HTR-8/SVneo (cell line): Measurements from ENCODE around the gene ASB7.

Experiments
- DNase-seq: peaks from one replicate; pipeline ENCODE4 v3.0.0; 2011; ENCODE audit warnings: low spot score, mixed read lengths; ENCODE audit not compliant: insufficient read length
- FAIRE-seq: peaks from 2 replicates; lab custom pipeline; 2011; peaks lifted over from hg19 to GRCh38; lab: Jason Lieb, UNC

ASB7 gene

GRCh38 chr15:100680726-100681125 is 78.3 kb downstream of the ASB7 start:
- DNase-seq = no peak
- FAIRE-seq = no peak

DNA sequence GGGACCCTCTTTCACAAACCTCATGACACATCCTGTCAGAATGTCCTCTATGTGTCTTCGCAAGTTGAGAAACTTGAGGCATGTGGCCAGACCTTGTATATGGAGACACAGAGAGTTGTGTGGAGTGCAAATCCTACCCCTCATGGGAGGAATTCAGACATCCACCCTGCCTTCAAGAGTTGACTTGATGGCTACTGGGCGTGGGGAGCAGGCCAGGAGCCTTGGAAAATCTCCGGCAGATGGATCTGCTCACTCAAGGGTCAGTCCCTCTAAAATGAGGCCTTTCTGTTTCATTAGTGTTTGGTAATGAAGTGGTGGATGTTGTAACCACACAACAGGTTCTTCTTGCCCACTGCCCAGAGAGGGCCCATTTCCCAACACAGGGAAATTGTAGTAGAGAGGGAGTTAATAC is 79.0 kb downstream of the ASB7 start:
- FAIRE-seq = no peak

DNA sequence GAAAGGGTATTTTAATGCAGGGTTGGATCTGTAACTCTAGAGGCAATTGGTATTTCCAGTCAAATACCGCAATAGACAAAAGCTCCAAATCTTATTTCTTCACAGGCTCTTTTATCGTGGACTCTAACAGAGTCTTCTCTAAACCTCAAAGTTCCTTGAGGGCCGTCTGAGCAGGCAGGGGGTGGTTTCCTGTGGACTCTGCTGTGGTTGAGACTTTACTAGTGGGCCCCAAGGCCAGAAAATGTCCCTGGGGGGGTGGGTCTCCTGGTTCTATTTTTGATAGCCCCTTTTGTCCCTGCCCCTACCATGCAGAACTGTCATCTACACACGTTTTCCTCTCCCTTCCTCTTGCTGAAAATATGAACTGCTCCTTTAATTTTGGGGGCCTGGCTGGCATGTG is 80.1 kb downstream of the ASB7 start:
- DNase-seq = no peak
- no peak for FAIRE-seq

More for the DNA sequence above, 79.0 kb downstream of the ASB7 start:
- no peak for DNase-seq

DNA sequence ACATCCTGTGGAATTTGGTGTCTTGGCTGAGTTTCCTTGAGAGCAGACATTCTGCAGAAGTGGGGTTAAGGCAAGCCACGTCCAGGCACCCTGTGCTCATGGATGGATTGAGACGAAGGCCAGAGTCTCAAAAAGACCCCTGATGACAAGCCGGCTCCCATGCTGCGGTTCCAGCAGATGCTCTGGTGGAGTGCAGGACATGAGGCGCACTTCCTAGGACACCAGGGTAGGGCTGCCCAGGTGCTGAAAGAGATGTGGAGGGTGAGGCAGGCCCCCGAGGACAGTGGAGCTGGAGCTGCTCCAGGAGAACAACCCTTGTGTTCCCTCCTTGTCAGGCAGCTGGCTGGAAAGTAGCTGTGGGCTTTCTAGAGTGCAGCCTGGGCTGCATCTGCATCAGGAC is 81.0 kb downstream of the ASB7 start:
- FAIRE-seq = no peak
- no peak for DNase-seq

- no peak for DNase-seq
- FAIRE-seq = no peak
These were observed 82.2 kb downstream of the ASB7 start for GRCh38 chr15:100684591-100684990.

DNA sequence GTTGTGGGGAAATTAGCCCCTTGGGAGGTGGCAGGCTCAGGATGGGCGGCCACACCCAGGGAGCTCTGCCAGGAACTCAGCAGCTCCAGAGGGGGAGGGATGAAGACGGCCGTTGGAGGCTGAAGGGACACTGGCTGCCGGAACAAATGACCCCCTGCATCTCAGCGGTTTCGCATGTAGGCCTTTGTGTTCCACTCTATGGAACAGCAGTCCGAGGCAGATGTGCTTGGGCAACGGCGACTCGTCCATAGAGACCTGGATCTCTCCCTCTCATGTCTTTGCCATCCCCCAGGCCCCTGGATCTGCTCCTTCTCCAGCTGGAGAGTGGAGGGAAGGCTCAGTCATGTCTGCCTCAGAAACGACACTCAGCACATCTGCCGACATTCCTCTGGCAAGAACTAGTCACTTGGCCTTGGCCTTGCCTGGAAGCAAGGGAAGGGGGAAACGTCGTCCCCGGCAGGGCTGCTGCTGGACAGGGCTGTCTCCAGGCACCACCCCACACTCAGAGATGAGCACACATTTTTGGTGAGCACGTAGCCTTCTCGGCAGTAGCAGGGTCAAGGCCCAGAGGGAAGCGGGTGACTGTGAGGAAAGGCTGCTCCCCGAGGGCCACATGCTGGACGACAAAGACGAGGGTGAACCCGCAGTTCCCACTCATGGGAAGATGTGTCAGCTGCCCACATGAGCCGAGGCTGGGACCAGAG is 83.8 kb downstream of the ASB7 start:
- peak; percentile 68 for FAIRE-seq
- DNase-seq = no peak

DNA sequence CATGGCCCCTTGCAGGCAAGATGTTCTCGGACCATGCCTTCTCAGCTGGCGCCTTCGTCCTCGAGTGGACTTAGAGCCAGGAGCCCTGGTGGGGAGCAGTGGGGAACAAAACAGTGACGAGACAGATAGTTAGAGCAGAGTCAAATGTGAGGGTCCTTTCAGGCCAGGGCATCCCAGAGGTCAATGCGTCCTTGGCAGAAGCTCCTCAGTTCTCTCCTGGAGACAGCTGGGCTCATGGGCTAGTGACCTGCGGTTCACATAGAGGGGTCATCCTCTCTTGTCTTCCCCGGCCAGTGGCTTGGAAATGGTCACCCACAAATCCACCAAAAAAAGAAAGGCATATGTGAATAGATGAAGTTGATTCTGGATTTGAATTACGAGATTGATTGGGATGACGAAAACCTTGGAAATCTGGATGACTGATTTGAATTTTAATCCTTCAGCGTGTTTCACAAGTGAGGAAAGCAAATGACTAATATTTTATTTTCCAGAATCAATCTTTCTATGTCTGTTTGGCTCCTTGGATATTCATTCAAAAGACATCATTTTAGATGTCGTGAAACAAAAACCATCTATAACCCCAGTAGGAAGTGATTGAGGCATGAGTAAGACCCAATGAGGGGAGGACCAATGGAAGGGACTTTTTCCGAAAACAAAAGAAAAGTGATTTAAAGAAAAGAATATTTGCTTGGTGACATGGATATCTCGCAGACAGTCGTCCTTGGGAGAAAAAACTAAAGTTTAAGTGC is 84.5 kb downstream of the ASB7 start:
- FAIRE-seq (no peak), DNase-seq (peak; percentile 25)

- no peak for FAIRE-seq
These were observed 85.3 kb downstream of the ASB7 start for GRCh38 chr15:100687582-100688141.

GRCh38 chr15:100688549-100689120 is 86.2 kb downstream of the ASB7 start:
- DNase-seq = no peak
- no peak for FAIRE-seq

More at GRCh38 chr15:100687582-100688141, 85.3 kb downstream of the ASB7 start:
- DNase-seq = peak; percentile 31

GRCh38 chr15:100689131-100689899 is 86.9 kb downstream of the ASB7 start:
- FAIRE-seq = no peak
- DNase-seq = no peak

GRCh38 chr15:100690032-100690794 is 87.8 kb downstream of the ASB7 start:
- no peak for FAIRE-seq
- no peak for DNase-seq

- FAIRE-seq (no peak), DNase-seq (no peak)
These were observed 88.4 kb downstream of the ASB7 start for GRCh38 chr15:100690795-100691158.

DNA sequence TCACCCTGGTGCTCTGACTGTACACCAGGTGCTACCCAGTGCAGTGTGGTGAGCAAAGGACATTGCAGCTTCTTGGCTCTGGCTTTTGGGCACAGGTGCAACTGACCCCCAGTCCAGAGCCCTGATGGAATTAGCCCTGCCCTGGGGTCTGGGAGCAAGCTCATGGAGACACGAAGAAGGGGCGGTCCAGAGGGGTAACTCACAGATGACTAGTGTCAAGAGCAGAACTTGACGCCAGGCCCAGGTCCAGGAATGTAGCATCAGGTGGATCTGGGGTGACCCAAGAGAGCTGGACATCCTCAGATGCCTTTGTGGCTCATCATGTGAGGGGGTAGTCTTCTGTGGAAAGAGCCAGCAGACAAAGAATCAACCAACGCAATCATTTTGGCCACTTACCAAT is 88.9 kb downstream of the ASB7 start:
- no peak for FAIRE-seq
- no peak for DNase-seq

DNA sequence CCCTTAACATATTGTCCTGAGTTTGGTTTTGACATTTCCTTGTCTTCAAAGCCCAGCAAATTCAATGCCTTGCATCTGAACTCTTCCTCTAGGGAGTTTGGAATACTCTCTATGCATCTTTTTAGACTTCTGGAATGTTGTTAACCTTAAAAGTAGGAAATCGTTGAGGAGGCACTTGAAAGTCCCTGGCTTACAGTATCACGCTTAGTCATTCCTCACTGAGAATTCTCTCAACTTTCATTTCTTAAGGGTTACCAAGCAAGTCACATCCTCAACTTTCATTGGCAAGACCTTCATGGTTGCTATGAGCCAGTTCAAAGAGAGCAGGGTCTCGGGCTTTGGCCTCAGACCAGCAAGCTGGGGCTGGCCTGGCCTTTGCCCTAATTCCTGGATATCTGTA is 89.9 kb downstream of the ASB7 start:
- DNase-seq (no peak), FAIRE-seq (no peak)

- DNase-seq (no peak), FAIRE-seq (no peak)
These were observed 90.3 kb downstream of the ASB7 start for GRCh38 chr15:100692671-100693070.

DNA sequence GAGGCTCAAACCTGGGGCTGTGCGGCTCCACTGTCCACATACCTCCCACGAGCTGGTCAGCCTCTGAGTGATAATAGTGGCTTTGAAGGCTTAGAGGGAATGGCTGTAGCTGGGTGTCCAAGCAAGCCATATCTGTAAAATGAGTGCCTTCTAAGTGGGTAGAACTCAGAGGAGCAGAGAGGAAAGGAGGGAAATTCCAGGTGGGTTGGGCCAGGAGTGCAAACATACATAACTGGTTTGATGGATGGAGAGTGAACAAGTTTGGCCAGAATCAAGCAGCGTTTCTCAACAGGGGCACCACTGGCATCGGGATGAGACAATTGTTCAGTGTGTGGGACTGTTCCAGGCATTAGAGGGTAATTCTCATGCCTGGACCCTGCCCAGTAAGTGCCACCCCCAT is 91.1 kb downstream of the ASB7 start:
- FAIRE-seq = no peak
- no peak for DNase-seq

GRCh38 chr15:100694381-100695021 is 92.1 kb downstream of the ASB7 start:
- DNase-seq (no peak), FAIRE-seq (no peak)

GRCh38 chr15:100695048-100695447 is 92.7 kb downstream of the ASB7 start:
- DNase-seq (no peak), FAIRE-seq (no peak)

DNA sequence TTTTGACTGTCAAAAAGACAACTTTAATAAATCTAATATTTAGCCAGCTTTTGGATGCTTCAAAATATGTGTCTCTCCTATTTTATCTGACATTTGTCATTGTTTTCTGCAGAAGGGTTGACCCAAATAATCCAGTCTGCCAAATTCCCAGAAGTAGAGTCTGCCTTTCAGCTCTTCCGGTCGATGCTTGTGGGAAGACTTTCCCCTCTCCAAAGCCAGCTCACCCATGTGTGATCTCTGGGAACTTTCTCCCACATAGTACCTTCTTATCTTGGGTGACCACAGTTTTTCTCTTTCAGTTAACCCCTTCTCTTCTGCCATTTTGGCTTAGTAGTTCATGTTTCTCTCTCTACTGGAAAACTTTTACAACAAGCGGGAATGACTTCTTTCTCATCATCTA is 94.1 kb downstream of the ASB7 start:
- FAIRE-seq (no peak), DNase-seq (no peak)
